Astrocyte (in vitro differentiated cells and primary cell): ENCODE measurements around the gene NSMCE1. TPM values are rescaled to one million over a fixed set of nuclear protein-coding genes. Genes with fewer than 3 reads are reported as not detected.

Experiments
- DNase-seq: peaks from one replicate; pipeline ENCODE4 v3.0.0-alpha.2; 2010; ENCODE audit warnings: low read depth
- FAIRE-seq: peaks from 2 replicates; lab custom pipeline; 2011; peaks lifted over from hg19 to GRCh38; lab: Jason Lieb, UNC
- H2AFZ ChIP-seq: 2 replicates; pipeline ENCODE4 v1.6.0; 2012; ENCODE audit warnings: low read depth, low read length, inconsistent platforms
- H3K27ac ChIP-seq: 2 replicates; pipeline ENCODE4 v1.5.1; 2011; ENCODE audit warnings: low read depth, low read length, inconsistent platforms
- H3K27me3 ChIP-seq: 2 replicates; pipeline ENCODE4 v1.6.0; 2011; ENCODE audit warnings: low read length, inconsistent platforms; ENCODE audit not compliant: insufficient read depth
- H3K36me3 ChIP-seq: 2 replicates; pipeline ENCODE4 v1.5.1; 2011; ENCODE audit warnings: low read length, inconsistent platforms; ENCODE audit not compliant: insufficient read depth
- H3K4me1 ChIP-seq: 2 replicates; pipeline ENCODE4 v1.5.1; 2011; ENCODE audit warnings: low read length, inconsistent platforms; ENCODE audit not compliant: insufficient read depth
- H3K4me2 ChIP-seq: 2 replicates; pipeline ENCODE4 v1.6.0; 2012; ENCODE audit warnings: low read length, inconsistent platforms
- H3K4me3 ChIP-seq: 2 replicates; pipeline ENCODE4 v1.5.1; 2011; ENCODE audit warnings: low read depth, mild to moderate bottlenecking, low read length, inconsistent platforms; ENCODE audit not compliant: insufficient read depth
- H3K79me2 ChIP-seq: 2 replicates; pipeline ENCODE4 v1.6.0; 2012; ENCODE audit warnings: mild to moderate bottlenecking, low read length, inconsistent platforms; ENCODE audit not compliant: insufficient read depth
- H3K9ac ChIP-seq: 2 replicates; pipeline ENCODE4 v1.6.0; 2012; ENCODE audit warnings: mild to moderate bottlenecking, low read length, inconsistent platforms
- H3K9me3 ChIP-seq: 2 replicates; pipeline ENCODE4 v1.5.1; 2012; ENCODE audit warnings: low read depth, mild to moderate bottlenecking, low read length, inconsistent platforms; ENCODE audit not compliant: insufficient read depth
- H4K20me1 ChIP-seq: 2 replicates; pipeline ENCODE4 v1.6.0; 2012; ENCODE audit warnings: low read length, inconsistent platforms; ENCODE audit not compliant: insufficient read depth
- H3K27ac Mint-ChIP-seq: one replicate; pipeline ENCODE4 v1.8.0; 2021; ENCODE audit warnings: mild to moderate bottlenecking, mixed read lengths; ENCODE audit not compliant: unreplicated experiment
- H3K27me3 Mint-ChIP-seq: one replicate; pipeline ENCODE4 v1.8.0; 2021; ENCODE audit warnings: low read depth, mixed read lengths; ENCODE audit not compliant: unreplicated experiment
- H3K36me3 Mint-ChIP-seq: one replicate; pipeline ENCODE4 v1.8.0; 2021; ENCODE audit warnings: low read depth, mixed read lengths; ENCODE audit not compliant: unreplicated experiment
- H3K4me1 Mint-ChIP-seq: one replicate; pipeline ENCODE4 v1.8.0; 2021; ENCODE audit warnings: low read depth, mixed read lengths; ENCODE audit not compliant: unreplicated experiment
- H3K4me3 Mint-ChIP-seq: one replicate; pipeline ENCODE4 v1.8.0; 2021; ENCODE audit warnings: mild to moderate bottlenecking, moderate library complexity, mixed read lengths; ENCODE audit not compliant: unreplicated experiment
- H3K9me3 Mint-ChIP-seq: one replicate; pipeline ENCODE4 v1.8.0; 2021; ENCODE audit warnings: mild to moderate bottlenecking, mixed read lengths; ENCODE audit not compliant: unreplicated experiment
- EZH2 ChIP-seq: IDR thresholded peaks from 2 replicates; pipeline ENCODE4 v1.6.1; 2012; ENCODE audit warnings: mild to moderate bottlenecking, low read length, inconsistent platforms; ENCODE audit not compliant: insufficient read depth
- total RNA-seq: library from RNA; stranded (reverse); gene quantifications from 2 replicates; pipeline ENCODE4 v1.2.1, GENCODE V29; 2021
- TF ChIP-seq, protein P1 (sequence below): IDR thresholded peaks from 2 replicates; pipeline ENCODE4 v1.5.1; 2011; ENCODE audit warnings: low read depth, mild to moderate bottlenecking, inconsistent platforms, low read length, moderate library complexity; ENCODE audit not compliant: insufficient read depth

Gene NSMCE1
- total RNA-seq, 1 donor from 2014 or later = 12.1 TPM

DNA sequence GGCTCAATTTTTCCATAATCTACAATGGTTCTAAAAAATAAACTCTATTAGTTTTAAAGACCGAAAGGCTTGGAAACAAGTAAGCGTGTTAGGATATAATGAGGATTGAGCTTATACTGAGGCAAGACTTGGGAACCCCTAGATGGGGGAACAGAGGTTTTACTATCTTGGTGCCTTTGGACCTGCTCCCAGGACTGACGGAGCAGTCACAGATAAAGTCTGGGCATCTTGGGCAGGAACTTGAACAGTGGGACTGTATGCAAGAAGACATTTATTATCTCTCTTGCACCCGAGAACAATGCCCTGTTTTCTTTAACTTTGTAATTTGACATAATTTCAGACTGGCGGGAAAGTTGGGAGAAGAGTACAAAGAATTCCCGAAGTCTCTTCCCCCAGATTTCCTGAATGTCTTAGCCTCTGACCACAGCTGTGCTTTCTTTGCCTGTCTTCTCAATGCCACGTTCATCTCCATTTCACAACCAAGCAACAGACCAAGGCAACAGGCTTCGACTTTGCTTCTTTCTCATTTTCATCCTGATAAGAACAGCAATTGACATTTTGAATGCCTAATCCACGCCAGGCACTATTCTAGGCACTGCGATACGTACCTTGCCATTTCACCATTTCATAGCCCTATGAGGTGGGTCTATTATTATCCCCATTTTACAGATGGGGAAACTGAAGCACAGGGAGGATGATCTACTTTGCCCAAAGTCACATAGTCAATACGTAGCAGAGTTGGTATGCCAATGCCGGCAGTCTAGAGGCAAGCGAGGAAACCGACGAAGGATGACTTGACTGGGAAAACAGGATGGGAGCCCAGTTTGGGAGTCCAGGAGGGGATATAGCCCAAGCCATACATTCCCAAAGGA is 42.2 kb upstream of the NSMCE1 start:
- Histone ChIP-seq H3K79me2 (peaks cover 20% of the 10 kb centered on the region), H3K27me3 (no peaks in the 10 kb centered on the region), H3K9ac (no peak overlapping the region), H3K27ac (no peak overlapping the region), H3K36me3 (no peaks in the 10 kb centered on the region), H4K20me1 (peaks cover 8% of the 10 kb centered on the region), H2AFZ (no peak overlapping the region), H3K9me3 (no peaks in the 10 kb centered on the region), H3K4me1 (peaks cover 17% of the 10 kb centered on the region), H3K4me2 (peak overlapping the region; percentile 3), H3K4me3 (no peak overlapping the region)
- Mint-ChIP-seq H3K27me3 (no peaks in the 10 kb centered on the region), H3K9me3 (peaks cover 2% of the 10 kb centered on the region), H3K4me1 (peaks cover 6% of the 10 kb centered on the region), H3K4me3 (no peak overlapping the region), H3K27ac (no peak overlapping the region), H3K36me3 (no peaks in the 10 kb centered on the region)
- no peak for DNase-seq
- TF ChIP-seq EZH2 = no peak
- TF ChIP-seq, protein P1, sequence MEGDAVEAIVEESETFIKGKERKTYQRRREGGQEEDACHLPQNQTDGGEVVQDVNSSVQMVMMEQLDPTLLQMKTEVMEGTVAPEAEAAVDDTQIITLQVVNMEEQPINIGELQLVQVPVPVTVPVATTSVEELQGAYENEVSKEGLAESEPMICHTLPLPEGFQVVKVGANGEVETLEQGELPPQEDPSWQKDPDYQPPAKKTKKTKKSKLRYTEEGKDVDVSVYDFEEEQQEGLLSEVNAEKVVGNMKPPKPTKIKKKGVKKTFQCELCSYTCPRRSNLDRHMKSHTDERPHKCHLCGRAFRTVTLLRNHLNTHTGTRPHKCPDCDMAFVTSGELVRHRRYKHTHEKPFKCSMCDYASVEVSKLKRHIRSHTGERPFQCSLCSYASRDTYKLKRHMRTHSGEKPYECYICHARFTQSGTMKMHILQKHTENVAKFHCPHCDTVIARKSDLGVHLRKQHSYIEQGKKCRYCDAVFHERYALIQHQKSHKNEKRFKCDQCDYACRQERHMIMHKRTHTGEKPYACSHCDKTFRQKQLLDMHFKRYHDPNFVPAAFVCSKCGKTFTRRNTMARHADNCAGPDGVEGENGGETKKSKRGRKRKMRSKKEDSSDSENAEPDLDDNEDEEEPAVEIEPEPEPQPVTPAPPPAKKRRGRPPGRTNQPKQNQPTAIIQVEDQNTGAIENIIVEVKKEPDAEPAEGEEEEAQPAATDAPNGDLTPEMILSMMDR = no peak
- no peak for FAIRE-seq

GRCh38 chr16:27308792-27309191 is 40.2 kb upstream of the NSMCE1 start:
- Histone ChIP-seq H2AFZ (no peak overlapping the region), H3K27me3 (no peaks in the 10 kb centered on the region), H3K9ac (no peak overlapping the region), H3K4me3 (no peak overlapping the region), H3K4me1 (peaks cover 8% of the 10 kb centered on the region), H3K27ac (no peak overlapping the region), H3K36me3 (no peaks in the 10 kb centered on the region), H3K79me2 (peaks cover under 1% of the 10 kb centered on the region), H3K9me3 (no peaks in the 10 kb centered on the region), H4K20me1 (no peaks in the 10 kb centered on the region), H3K4me2 (no peak overlapping the region)
- Mint-ChIP-seq H3K4me3 (no peak overlapping the region), H3K27ac (no peak overlapping the region), H3K9me3 (peaks cover 2% of the 10 kb centered on the region), H3K36me3 (peaks cover 2% of the 10 kb centered on the region), H3K4me1 (no peaks in the 10 kb centered on the region), H3K27me3 (peaks cover 5% of the 10 kb centered on the region)
- DNase-seq (no peak), FAIRE-seq (no peak)
- TF ChIP-seq, protein P1 = no peak
- no peak for TF ChIP-seq EZH2

GRCh38 chr16:27305839-27306442 is 37.4 kb upstream of the NSMCE1 start:
- peaks cover 2% of the 10 kb centered on the region for H3K36me3 Mint-ChIP-seq
- DNase-seq (no peak), FAIRE-seq (no peak)
- Histone ChIP-seq H3K4me3 (no peak overlapping the region), H3K36me3 (no peaks in the 10 kb centered on the region), H4K20me1 (no peaks in the 10 kb centered on the region), H3K4me1 (no peaks in the 10 kb centered on the region), H3K27ac (no peak overlapping the region), H3K4me2 (no peak overlapping the region), H3K79me2 (no peaks in the 10 kb centered on the region), H3K27me3 (no peaks in the 10 kb centered on the region), H3K9me3 (no peaks in the 10 kb centered on the region), H2AFZ (no peak overlapping the region), H3K9ac (no peak overlapping the region)
- no peak overlapping the region for H3K4me3 Mint-ChIP-seq
- H3K27ac Mint-ChIP-seq = no peak overlapping the region
- no peaks in the 10 kb centered on the region for H3K4me1 Mint-ChIP-seq
- peaks cover 2% of the 10 kb centered on the region for H3K9me3 Mint-ChIP-seq
- peaks cover 14% of the 10 kb centered on the region for H3K27me3 Mint-ChIP-seq
- TF ChIP-seq, protein P1 = no peak
- no peak for TF ChIP-seq EZH2
